ENCODE measurements around the gene ATP13A2. TPM values are rescaled to one million over a fixed set of nuclear protein-coding genes. Genes with fewer than 3 reads are reported as not detected.
"Not testable (repeated sequence)": the region's sequence is repeated elsewhere in the genome, so short reads cannot be mapped to it uniquely, and the experiment has no call there.

The ATP13A2 gene
- total RNA-seq, 4 donors from 2014 or later: 17.9 to 37.0 (median 26.8) TPM

DNA sequence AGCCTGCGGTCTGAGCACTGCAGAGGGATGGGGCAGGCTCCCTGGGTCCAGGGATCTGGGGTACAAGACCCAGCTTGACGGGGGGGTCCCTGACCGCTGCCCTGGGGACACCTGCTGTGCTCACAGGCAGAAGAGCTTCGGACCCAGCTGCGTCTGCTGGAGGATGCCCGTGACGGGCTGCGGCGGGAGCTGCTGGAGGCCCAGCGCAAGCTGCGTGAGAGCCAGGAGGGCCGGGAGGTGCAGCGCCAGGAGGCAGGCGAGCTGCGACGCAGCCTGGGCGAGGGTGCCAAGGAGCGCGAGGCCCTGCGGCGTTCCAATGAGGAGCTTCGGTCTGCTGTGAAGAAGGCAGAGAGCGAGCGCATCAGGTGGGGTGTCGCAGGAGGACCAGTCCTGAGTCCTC, 56.5 kb downstream of the ATP13A2 start:
- Histone ChIP-seq H3K27me3 (no peaks in the 10 kb centered on the region), H3K27ac (no peak overlapping the region), H3K4me3 (no peak overlapping the region), H3K9me3 (no peaks in the 10 kb centered on the region), H3K36me3 (peaks cover 0 to 19% of the 10 kb centered on the region in 2 donors), H3K4me1 (peaks cover 0 to 1% of the 10 kb centered on the region in 2 donors)
- ATAC-seq: no peak
- in situ Hi-C loops (cut with MboI; ENCODE audit: low sequenced_read_pairs in 4 of 4) (loop anchor here in 2 of 4 donors (10.0 kb wide), 1 partner anchor 90 kb away; no protein-coding TSS in a partner anchor), intact Hi-C loops (cut with DNase I; ENCODE audit: low total_unique reads) (no loop called here)
- TF ChIP-seq, protein P1, sequence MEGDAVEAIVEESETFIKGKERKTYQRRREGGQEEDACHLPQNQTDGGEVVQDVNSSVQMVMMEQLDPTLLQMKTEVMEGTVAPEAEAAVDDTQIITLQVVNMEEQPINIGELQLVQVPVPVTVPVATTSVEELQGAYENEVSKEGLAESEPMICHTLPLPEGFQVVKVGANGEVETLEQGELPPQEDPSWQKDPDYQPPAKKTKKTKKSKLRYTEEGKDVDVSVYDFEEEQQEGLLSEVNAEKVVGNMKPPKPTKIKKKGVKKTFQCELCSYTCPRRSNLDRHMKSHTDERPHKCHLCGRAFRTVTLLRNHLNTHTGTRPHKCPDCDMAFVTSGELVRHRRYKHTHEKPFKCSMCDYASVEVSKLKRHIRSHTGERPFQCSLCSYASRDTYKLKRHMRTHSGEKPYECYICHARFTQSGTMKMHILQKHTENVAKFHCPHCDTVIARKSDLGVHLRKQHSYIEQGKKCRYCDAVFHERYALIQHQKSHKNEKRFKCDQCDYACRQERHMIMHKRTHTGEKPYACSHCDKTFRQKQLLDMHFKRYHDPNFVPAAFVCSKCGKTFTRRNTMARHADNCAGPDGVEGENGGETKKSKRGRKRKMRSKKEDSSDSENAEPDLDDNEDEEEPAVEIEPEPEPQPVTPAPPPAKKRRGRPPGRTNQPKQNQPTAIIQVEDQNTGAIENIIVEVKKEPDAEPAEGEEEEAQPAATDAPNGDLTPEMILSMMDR (IDR thresholded peaks at IDR 0.05 in 4 of 5, conservative IDR thresholded peaks at IDR 0.05 in 1 of 5): no peak
- no peak for TF ChIP-seq POLR2A (IDR thresholded peaks at IDR 0.05)
- DNase-seq: no peak

- ATAC-seq: no peak
- DNase-seq: no peak
- in situ Hi-C loops (cut with MboI; ENCODE audit: low sequenced_read_pairs in 4 of 4) (loop anchor here in 2 of 4 donors (10.0 kb wide), 1 partner anchor 90 kb away; no protein-coding TSS in a partner anchor), intact Hi-C loops (cut with DNase I; ENCODE audit: low total_unique reads) (no loop called here)
- Histone ChIP-seq H3K4me3 (no peak overlapping the region), H3K36me3 (peaks cover 0 to 19% of the 10 kb centered on the region in 2 donors), H3K27me3 (no peaks in the 10 kb centered on the region), H3K9me3 (no peaks in the 10 kb centered on the region), H3K27ac (no peak overlapping the region), H3K4me1 (no peaks in the 10 kb centered on the region)
- TF ChIP-seq, protein P1 (IDR thresholded peaks at IDR 0.05 in 4 of 5, conservative IDR thresholded peaks at IDR 0.05 in 1 of 5): no peak
- TF ChIP-seq POLR2A (IDR thresholded peaks at IDR 0.05): no peak
These were observed 57.1 kb downstream of the ATP13A2 start for GRCh38 chr1:16954579-16954978.

GRCh38 chr1:16952376-16952775, 59.4 kb downstream of the ATP13A2 start:
- H3K27me3 ChIP-seq; H3K4me3 ChIP-seq; intact Hi-C loops (cut with DNase I; ENCODE audit: low total_unique reads); H3K9me3 ChIP-seq; H3K4me1 ChIP-seq; DNase-seq; ATAC-seq; H3K27ac ChIP-seq: not testable (repeated sequence)
- peaks cover 0 to 25% of the 10 kb centered on the region in 2 donors for H3K36me3 ChIP-seq
- in situ Hi-C loops (cut with MboI; ENCODE audit: low sequenced_read_pairs in 4 of 4): loop anchor here in 2 of 4 donors (10.0 kb wide), 1 partner anchor 92 kb away; no protein-coding TSS in a partner anchor

DNA sequence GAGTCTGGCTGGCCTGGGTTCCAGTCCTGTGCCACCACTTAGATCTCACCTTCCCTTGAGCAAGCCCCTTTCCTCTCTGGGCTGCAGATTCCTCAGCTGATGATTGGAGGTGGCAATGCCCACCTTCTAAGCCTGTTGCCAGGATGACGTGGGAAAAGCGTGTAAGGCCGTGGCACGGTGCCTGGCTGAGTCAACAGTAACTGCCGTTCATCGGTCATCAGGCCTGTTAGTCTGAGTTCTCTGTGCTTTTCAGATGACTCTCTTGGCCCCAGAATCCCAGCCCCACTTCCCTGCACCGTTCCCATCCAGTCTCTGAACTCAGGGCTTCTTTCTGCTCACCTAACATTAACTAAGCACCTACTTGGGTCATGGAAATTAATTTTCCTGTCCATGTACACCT, 62.7 kb downstream of the ATP13A2 start:
- in situ Hi-C loops (cut with MboI; ENCODE audit: low sequenced_read_pairs in 4 of 4); H3K4me3 ChIP-seq; H3K9me3 ChIP-seq; H3K27ac ChIP-seq; DNase-seq; intact Hi-C loops (cut with DNase I; ENCODE audit: low total_unique reads); H3K27me3 ChIP-seq; H3K4me1 ChIP-seq; ATAC-seq: not testable (repeated sequence)
- H3K36me3 ChIP-seq: peaks cover 0 to 24% of the 10 kb centered on the region in 2 donors

GRCh38 chr1:16948282-16948891, 63.3 kb downstream of the ATP13A2 start:
- intact Hi-C loops (cut with DNase I; ENCODE audit: low total_unique reads); H3K9me3 ChIP-seq; in situ Hi-C loops (cut with MboI; ENCODE audit: low sequenced_read_pairs in 4 of 4): not testable (repeated sequence)

DNA sequence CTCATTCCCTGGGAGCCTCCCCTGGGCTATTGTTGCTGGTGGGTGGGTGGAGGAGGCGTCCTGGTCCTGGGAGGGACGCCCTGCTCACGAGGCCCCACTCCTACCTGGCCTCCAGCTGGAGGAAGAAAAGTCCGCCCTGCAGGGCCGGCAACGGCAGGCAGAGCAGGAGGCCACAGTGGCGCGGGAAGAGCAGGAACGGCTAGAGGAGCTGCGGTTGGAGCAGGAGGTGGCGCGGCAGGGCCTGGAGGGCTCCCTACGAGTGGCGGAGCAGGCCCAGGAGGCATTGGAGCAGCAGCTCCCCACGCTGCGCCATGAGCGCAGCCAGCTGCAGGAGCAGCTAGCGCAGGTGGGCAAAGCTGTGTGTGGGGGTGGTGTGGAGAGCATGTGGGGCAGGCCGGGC, 65.1 kb downstream of the ATP13A2 start:
- ATAC-seq: no peak
- in situ Hi-C loops (cut with MboI; ENCODE audit: low sequenced_read_pairs in 4 of 4): no loop called here
- no peak for TF ChIP-seq POLR2A (IDR thresholded peaks at IDR 0.05)
- TF ChIP-seq, protein P1 (IDR thresholded peaks at IDR 0.05 in 4 of 5, conservative IDR thresholded peaks at IDR 0.05 in 1 of 5): no peak

More at GRCh38 chr1:16948282-16948891, 63.3 kb downstream of the ATP13A2 start:
- ATAC-seq, DNase-seq, H3K27me3 ChIP-seq, H3K27ac ChIP-seq, H3K4me1 ChIP-seq, H3K4me3 ChIP-seq: not testable (repeated sequence)
- peaks cover 0 to 30% of the 10 kb centered on the region in 2 donors for H3K36me3 ChIP-seq

DNA sequence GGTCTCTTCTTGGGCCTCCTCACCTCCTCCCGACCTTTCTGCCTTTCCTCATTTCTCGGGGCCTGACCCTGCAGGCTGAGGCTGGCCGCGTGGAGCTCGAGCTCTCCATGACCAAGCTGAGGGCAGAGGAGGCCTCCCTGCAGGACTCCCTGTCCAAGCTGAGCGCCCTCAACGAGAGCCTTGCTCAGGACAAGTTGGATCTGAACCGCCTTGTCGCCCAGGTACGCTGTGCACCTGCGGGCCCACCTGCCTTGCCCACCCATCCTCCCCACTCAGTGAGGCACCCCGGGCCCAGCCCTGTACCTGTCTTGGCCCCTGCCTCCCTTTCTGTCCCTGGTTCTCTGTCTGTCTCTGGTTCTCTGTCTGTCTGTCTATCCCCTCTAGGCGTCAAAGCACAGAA, 65.5 kb downstream of the ATP13A2 start:
- H3K27me3 ChIP-seq; intact Hi-C loops (cut with DNase I; ENCODE audit: low total_unique reads); H3K27ac ChIP-seq; H3K4me3 ChIP-seq; in situ Hi-C loops (cut with MboI; ENCODE audit: low sequenced_read_pairs in 4 of 4); ATAC-seq; H3K4me1 ChIP-seq; DNase-seq; H3K9me3 ChIP-seq: not testable (repeated sequence)
- peaks cover 0 to 42% of the 10 kb centered on the region in 2 donors for H3K36me3 ChIP-seq

More for the DNA sequence above, 65.1 kb downstream of the ATP13A2 start:
- Histone ChIP-seq H3K9me3 (no peaks in the 10 kb centered on the region), H3K27ac (no peak overlapping the region), H3K36me3 (peaks cover 0 to 41% of the 10 kb centered on the region in 2 donors), H3K27me3 (no peaks in the 10 kb centered on the region), H3K4me3 (no peak overlapping the region), H3K4me1 (no peaks in the 10 kb centered on the region)
- intact Hi-C loops (cut with DNase I; ENCODE audit: low total_unique reads): no loop called here
- no peak for DNase-seq

DNA sequence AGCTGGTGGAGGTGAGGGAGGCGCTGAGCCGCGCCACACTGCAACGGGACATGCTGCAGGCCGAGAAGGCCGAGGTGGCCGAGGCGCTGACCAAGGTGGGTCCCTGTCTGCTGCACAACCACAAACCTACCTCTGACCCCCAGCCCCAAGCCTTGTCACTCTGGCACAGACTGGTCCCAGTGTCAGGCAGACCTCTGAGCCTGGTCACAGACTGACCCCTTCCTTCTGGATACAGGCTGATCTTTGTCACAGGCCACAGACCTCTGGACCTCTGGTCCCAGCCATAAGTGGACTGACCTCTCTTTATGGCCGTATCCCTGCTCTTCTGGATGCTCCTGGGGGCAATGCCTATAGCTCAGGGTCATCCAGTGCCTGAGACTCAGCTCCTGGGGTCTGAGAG, 66.2 kb downstream of the ATP13A2 start:
- not testable (repeated sequence) for ATAC-seq

More for the DNA sequence above, 66.2 kb downstream of the ATP13A2 start:
- intact Hi-C loops (cut with DNase I; ENCODE audit: low total_unique reads); in situ Hi-C loops (cut with MboI; ENCODE audit: low sequenced_read_pairs in 4 of 4); H3K27me3 ChIP-seq; H3K27ac ChIP-seq; DNase-seq; H3K4me3 ChIP-seq; H3K4me1 ChIP-seq; H3K9me3 ChIP-seq: not testable (repeated sequence)
- H3K36me3 ChIP-seq: peaks cover 0 to 42% of the 10 kb centered on the region in 2 donors
